Measurements from ENCODE around the gene SETDB1.
A peak's percentile ranks its signal among the peaks of the same experiment; 100 is the strongest.
"Not testable (repeated sequence)": the region's sequence is repeated elsewhere in the genome, so short reads cannot be mapped to it uniquely, and the experiment has no call there.

Gene SETDB1

DNA sequence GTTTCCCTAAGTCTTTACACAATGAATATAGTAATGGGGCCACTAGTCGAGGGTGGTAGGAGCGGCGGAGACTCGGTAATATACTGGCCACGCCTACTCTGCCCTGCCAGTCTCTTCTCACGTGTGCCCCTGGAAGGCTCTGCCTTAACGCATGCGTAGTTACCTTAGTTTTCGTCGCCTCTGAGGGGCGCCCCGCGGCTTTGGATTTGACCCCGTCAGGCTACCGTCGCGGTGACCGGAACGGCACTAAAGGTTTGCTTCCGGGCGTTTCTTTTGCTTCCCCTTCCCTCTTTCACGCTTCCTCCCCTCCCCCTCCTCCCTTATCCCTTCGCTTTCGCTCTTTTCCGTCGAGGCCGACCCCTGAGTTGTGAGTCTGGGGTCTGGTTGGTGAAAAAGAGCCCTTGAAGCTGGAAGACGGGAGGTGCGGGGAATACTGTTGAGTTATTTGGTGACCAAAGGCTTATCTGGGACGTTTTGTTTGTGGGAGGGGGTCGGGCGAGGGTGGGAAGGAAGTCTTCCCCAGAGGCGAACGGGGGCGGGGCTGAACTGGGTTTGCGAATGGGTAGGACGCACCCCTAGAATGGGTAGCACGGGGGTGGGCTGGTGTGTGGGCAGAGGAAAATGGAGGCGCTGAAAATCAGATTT is at the start of gene SETDB1:
Gene SETDB1 (plus strand): TSS at position 267 of the 645 bp plus-strand sequence. CDS start 1,352 bp downstream, outside the sequence.
- DNase-seq: peak; percentile 92

DNA sequence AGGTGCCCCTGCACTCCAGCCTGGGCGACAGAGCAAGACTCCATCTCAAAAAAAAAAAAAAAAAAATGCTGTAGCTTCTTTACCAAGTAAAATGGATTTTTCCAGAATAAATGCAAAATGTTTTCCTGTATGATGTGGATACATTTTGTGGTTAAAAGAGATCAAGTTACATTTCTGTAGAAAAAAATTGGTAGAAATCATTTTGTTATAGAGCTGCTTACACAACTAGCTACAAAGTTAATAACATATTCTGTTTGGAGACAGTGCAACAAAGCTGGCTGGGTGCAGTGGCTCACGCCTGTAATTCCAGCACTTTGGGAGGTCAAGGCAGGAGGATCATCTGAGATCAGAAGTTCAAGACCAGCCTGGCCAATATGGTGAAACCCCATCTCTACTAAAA is 47.2 kb upstream of the SETDB1 start:
- DNase-seq: not testable (repeated sequence)

DNA sequence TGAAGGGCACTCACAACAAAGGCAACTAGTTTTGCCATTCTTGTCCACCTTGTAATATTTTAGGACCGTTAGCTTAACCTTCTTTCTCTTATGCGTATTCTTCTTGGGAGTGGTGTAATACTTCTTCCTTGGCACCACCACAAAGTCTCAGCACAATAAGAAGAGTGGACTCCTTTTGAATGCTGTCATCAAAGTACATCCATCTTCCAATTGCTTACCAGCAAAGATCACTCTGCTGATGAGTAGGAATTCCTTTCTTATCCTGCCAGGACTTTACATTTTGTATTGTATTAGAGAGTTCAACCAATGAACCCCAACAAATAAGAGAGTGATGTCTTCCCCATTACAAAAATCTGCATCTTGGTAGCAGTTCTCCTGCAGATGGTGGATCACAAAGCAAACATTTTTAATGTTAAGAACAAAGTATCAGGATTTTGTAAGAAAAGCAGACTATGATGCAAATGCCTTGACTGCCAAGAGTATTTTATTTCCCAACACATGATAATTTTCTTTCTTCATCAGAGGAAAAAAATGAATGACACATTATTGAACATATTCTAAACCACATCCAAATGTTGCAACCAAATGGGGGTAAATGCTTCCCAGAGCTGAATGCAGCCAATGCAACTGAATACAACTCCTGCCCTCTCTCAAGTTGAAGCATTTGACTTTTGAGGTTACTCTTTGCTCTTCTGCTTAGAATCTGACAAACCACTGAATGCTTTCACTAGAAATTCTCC is 44.7 kb upstream of the SETDB1 start:
- no peak for DNase-seq

DNA sequence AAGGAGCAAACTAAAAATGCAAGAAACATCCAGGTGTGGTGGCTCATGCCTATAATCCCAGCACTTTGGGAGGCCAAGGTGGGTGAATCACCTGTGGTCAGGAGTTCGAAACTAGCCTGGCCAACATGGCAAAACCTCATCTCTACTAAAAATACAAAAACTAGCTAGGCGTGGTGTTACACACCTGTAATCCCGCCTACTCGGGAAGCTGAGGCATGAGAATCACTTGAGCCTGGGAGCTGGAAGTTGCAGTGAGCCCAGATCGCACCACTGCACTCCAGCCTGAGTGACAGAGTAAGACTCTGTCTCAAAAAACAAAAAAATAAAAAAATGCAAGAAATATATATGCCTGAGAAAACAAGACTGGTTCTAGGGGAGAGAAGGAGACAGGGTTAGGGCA is 43.0 kb upstream of the SETDB1 start:
- DNase-seq: not testable (repeated sequence)

DNA sequence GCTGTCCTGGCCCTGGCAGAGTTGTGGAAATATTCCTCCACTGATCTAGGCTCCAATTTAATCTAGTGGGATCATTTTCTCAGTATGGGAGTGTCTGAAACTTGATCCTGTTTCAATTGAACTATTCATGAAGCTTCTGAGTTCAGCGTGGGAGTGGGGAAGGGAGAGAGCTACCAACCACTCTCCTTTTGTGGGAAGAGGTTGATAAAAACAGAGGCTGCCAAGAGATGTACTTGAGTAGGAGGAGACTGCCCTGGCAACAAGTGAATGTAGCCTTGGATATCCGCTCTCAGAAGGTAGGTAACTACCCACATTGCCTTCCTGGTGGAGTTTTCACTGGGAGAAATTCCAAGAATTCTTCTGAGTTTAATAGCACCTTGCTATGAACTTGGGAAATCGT is 39.1 kb upstream of the SETDB1 start, which contains the start of gene CTXND2:
Gene CTXND2 (plus strand): TSS at position 119 of the 400 bp plus-strand sequence. CDS start 25,179 bp downstream, outside the sequence.
- no peak for DNase-seq

DNA sequence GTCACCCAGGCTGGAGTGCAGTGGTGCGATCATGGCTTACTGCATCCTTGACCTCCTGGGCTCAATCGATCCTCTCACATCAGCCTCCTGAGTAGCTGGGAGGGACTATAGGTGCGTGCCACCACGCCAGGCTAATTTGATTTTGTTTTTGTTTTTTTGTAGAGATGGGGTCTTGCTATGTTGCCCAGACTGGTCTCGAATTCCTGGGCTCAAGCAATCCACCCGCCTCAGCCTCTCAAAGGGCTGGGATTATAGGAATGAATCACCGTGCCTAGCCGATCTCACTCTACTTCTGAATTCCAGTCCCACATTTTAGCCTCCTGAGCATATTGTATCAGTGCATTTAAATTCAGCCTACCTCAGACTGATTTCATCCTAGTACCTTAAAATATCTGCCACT is 37.4 kb upstream of the SETDB1 start:
- DNase-seq: no peak

DNA sequence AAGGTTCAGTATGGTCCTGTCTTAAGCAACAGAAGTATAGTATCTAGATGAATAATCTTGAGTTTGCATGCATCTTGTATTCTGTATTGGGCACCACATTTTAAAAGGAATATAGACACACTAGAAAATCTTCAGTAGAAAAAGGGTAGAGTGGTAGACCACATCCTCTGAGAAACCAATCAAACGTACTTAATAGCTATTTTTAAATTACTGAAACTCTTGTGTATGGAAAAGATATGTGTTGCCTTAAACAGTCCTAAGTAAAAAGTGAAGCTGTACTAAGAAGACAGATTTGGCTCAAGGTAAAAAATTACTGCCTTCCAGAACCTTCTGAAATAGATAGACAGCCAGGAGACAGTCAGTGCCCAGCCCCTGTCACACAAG is 36.1 kb upstream of the SETDB1 start:
- no peak for DNase-seq

DNA sequence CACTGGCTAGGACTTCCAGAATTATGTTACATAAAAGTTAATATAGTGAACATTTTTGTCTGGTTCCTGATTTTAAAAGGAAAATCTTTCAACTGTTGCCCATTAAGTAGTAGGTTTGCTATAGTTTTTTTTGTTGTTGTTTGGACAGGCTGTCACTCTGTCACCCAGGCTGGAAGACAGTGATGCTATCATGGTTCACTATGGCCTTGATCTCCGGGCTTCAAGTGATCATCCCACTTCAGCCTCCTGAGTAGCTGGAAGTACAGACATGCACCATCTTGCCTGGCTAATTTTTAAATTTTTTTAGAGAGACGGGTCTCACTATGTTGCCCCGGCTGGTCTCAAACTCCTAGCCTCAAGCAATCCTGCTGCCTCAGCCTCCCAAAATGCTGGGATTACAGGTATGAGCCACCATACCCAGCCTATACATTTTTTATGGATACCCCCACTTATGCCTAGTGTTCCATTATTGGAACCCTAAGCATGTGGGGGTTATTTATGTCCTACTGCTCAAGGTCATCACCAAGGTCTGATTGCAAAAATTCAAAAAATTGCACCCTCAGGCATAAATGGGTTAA is 32.7 kb upstream of the SETDB1 start:
- DNase-seq: no peak

DNA sequence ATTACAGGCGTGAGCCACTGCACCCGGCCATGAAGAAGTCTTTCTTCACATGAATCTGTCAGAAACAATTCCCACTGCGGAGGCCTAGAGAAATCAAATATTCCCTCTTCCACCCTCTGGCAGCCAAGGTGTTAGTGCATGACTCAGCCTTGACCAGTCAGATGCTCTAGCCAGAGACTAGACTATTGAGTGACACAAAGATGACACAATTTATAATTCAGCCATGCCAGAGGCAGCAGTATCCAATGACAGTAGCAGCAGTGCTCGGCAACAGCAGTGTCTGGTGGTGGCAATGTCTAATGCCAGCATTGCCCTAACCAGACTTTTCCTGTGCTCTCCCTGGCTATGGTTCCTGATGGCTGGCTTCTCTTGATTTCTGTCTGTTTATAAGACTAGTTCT is 30.5 kb upstream of the SETDB1 start:
- no peak for DNase-seq

DNA sequence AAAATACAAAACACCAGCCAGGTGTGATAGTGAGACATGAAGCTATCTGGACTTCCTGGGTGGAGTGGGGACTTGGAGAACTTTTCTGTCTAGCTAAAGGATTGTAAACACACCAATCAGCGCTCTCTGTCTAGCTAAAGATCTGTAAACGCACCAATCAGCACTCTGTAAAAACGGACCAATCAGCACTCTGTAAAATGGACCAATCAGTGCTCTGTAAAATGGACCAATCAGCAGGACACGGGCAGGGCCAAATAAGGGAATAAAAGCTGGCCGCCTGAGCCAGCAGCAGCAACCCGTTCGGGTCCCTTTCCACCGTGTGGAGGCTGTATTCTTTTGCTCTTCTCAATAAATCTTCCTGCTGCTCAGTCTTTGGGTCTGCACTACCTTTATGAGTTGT is 26.4 kb upstream of the SETDB1 start:
- not testable (repeated sequence) for DNase-seq

DNA sequence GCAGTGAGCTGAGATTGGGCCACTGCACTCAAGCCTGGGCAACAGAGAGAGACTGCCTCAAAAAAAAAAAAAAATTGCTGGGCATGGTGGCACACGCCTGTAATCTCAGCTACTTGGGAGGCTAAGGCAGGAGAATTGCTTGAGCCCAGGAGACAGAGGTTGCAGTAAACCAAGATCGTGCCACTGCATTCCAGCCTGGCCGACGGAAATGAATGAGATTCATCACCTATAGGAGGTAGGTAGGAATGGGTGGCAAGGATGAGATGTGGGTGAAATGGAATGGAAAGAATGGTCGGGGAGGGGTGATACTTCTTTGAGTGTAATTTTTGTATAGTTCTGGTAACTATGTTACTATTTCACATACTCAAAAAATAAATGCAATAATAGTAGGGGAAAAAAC is 23.8 kb upstream of the SETDB1 start:
- DNase-seq: no peak

DNA sequence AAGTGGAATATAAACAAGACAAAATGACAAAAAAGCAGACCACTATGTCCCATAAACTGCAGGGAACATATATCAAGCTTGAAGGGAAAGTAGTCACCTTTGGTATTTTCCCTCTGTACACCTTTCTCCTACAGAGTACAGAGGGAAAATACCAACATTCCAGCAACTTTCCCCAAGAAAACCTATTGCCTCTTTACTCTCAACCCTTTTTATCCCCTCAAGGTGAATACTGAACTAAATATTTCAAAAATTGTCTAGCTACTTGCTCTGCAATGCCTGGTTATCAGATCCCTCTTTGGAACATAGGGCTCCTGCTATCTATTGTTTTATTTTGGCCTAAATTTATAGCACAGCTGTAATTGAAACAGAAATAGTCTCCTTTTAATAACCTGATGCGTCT is 23.4 kb upstream of the SETDB1 start:
- no peak for DNase-seq

DNA sequence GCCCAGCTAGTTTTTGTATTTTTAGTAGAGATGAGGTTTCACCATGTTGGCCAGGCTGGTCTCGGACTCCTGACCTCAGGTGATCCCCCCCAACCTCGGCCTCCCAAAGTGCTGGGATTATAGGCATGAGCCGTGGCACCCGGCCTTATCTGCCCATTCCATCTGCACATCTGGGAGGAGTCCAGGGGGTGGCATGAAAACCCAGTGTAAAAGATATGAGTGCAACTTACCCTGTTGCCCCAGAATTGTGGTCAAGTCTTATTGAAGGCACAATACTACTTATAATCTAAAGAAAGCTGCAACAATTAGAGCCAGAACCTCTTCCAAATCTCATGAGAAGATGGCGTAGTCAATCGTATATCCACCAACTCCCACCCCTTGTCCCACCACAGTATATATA is 20.9 kb upstream of the SETDB1 start:
- DNase-seq: no peak

DNA sequence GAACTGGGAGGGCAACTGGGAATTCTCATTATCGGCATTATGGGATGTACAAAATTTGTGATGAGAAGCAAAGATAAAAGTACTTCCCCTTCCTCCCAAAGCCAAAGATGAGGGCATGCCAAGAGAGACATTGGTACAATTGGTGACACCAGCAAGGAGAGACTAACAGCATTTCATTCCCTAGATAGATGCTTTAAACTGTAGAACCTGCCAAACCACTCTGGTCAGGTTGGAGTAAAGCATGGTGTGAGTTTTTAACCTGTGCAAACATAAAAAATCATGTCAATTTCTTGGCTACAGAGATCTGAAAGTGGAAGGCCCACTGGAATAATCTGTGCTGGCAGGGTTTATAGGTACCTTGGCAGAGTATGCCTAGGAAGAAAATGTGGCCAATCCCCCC is 19.8 kb upstream of the SETDB1 start:
- no peak for DNase-seq

DNA sequence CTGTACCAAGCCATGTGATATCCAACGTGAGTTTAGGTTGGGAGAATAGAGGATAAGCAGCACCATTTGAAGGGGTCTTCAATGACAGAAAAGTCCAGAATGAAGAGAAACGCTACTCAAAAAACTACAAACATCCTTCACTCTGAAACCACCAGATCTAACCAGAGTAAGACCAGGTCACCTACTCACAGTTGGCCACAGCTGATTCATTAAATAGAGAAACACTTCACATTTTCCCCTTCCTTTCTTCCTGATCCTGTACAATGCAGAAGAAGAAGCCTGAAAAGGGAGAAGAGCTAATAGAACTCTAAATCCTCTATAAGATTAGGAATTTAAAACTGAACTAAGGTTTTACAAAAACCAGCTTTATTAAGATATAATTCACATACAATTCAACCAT is 19.4 kb upstream of the SETDB1 start:
- DNase-seq: no peak

DNA sequence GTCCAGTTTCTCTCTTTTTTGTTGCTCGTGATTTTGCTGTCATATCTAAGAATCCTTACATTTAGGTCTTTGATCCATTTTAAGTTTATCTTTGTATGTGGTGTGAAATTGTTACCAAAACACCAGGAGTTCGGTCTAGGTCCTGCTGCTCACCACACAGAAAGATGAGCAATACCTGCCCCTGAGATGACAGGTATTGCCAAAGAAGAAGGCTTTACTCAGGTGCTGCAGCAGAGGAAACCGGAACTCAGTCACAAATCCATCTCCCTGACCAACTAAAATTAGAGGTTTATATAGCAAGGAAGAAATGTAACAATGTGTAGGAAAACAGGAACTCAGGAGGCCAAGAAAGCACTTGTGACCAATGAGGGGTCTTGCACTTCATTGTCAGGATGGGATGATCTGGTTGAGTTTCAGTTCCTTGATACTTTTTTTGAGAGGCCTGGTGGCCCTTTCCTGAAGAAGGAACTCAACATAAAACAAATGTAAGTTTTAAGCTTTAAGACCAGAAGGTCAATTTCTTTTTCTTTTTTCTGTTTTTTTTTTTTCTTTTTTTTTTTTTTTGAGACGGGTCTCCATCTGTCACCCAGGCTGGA is 16.5 kb upstream of the SETDB1 start:
- DNase-seq: no peak

DNA sequence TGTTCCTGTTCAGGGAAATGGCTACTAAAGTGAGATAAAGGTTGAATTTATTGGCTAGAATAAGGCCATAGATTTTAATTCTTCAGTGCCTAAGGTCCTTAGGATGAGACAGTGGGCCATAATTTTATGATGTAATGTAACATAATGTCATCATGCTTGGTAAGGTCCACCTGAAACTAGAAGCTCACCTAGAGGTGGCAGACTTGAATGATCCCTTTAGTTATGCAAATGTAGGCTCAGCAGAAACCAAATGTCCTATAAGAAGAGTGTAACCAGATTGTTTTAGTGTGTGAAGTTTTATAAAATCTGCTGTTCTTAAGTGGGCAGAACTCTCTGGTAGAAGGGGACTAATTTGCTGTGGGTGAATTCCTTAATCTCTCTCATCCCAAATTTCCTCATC is 13.5 kb upstream of the SETDB1 start:
- DNase-seq: no peak

DNA sequence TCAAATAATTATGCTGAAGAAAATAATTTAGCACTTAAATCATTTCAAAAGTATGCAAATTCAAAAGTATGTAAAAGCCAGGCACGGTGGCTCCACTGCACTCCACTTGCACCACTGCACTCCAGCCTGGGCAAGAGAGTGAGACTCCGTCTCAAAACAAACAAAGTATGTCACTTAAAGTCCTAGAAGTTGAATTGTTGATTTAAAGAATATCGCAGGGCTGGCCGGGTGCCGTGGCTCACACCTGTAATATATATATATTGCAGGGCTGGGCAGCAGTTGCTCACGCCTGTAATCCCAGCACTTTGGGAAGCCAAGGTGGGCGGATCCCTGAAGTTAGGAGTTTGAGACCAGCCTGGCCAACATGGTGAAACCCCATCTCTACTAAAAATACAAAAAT is 8.8 kb upstream of the SETDB1 start:
- no peak for DNase-seq

DNA sequence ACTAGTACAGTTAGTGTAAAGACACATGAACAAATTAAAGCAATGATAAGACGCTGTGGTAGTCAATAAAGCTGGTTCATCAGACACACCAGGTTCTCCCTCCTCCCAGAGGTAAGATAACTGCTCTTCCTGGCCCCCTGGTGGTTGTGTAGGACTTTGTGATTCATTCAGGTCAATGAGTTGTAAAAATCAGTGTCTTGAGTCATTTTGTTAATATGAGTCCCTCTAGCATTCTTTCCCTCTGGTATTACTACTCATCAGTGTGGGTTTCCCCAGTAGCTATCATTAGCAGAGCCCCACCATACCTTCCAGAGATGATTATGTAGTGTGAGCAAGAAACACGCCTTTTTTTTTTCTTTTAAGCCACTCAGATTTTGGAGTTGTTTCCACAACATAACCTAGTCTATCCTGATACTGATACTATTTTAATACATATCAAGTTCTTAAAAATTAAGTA is 3.6 kb upstream of the SETDB1 start:
- DNase-seq: peak; percentile 84

DNA sequence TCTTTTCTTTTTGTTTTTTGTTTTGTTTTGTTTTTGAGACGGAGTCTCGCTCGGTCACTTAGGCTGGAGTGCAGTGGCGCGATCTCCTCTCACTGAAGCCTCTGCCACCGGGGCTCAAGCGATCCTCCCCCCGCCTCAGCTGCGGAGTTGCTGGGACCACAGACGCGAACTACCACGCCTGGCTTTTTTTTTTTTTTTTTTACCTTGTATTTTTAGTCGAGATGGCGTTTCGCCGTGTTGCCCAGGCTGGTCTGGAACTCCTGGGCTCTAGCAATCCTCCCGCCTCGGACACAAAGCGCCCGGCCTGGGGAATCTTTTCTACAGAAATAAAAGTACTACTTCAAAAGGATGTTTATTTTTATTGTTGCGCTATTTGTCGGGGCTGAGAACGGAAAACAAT is 1.1 kb upstream of the SETDB1 start:
- peak; percentile 12 for DNase-seq

DNA sequence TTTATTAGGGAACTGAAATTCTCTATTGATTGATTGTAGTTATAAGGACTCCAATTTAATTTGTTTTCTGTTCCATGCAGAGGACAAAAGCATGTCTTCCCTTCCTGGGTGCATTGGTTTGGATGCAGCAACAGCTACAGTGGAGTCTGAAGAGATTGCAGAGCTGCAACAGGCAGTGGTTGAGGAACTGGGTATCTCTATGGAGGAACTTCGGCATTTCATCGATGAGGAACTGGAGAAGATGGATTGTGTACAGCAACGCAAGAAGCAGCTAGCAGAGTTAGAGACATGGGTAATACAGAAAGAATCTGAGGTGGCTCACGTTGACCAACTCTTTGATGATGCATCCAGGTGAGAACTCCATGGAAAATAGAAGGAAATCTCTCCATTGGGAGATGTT is 1.5 kb downstream of the SETDB1 start:
- DNase-seq: no peak

DNA sequence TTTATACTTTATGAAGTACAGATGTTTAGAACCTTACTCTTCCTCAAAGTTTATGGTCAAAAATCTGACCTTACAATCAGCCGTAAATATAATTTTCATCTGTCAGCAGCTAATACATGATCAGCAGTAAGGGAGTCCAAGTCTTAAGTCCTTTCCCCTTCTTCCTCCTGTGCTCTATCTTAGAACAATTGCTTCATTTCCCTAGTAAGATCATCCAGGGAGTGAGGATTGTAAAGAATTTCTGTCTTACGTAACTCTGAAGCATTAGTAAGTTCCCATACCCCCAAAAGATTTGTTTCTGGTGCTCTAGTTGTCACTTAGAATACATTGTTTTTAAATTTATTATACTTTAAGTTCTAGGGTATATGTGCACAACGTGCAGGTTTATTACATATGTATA is 2.1 kb downstream of the SETDB1 start:
- DNase-seq: no peak

DNA sequence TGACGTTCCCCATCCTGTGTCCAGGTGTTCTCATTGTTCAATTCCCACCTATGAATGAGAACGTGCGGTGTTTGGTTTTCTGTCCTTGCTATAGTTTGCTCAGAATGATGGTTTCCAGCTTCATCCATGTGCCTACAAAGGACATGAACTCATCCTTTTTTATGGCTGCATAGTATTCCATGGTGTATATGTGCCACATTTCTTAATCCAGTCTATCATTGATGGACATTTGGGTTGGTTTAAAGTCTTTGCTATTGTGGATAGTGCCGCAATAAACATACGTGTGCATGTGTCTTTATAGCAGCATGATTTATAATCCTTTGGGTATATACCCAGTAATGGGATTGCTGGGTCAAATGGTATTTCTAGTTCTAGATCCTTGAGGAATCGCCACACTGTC is 2.6 kb downstream of the SETDB1 start:
- DNase-seq: not testable (repeated sequence)

DNA sequence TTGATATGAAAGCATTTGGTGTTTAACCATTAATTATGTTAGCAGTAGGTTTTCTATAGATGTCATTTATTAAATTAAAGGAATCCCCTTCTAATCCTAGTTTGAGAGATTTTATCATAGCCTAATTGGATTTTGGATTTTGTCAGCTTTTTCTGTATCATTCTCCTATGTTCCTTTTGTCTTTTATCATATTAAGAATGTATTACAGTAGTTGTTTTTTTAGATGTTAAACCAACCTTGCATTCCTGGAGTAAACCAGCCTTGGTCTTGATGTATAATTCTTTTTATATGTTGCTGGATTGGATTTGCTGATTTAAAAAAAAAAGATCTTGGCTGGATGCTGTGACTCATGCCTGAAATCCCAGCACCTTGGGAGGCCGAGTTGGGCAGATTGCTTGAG is 5.6 kb downstream of the SETDB1 start:
- no peak for DNase-seq

All from activated naive CD4-positive, alpha-beta T cell treated with anti-CD3 and anti-CD28 coated beads, Interleukin-2, amount 50 U/mL, for 16 hours (primary cell).